ENCODE measurements around the gene NFIC.

NFIC gene

DNA sequence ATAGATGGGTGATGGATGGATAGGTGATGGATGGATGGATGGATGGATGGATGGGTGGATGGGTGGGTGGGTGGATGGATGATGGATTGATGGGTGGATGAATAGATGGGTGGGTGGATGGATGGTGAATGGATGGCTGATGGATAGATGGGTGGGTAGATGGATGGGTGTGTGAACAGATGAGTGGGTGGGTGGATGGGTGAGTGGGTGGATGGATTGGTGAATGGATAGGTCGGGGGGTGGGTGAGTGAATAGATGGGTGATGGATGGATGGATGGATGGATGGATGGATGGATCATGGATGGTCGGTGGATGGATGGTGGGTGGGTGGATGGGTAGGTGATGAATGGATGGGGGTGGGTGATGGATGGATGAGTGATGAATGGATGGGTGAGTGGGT, 110.4 kb downstream of the NFIC start:
- Mint-ChIP-seq H3K36me3 (no peaks in the 10 kb centered on the region), H3K27me3 (no peaks in the 10 kb centered on the region), H3K4me3 (no peak overlapping the region), H3K4me1 (peaks cover 25% of the 10 kb centered on the region), H3K27ac (no peak overlapping the region), H3K9me3 (peaks cover 5% of the 10 kb centered on the region)
- no peak for ATAC-seq

- H3K9me3 Mint-ChIP-seq, result peaks cover 5% of the 10 kb centered on the region
- no peak for ATAC-seq
- no peaks in the 10 kb centered on the region for H3K36me3 Mint-ChIP-seq
- no peaks in the 10 kb centered on the region for H3K27me3 Mint-ChIP-seq
- no peak overlapping the region for H3K27ac Mint-ChIP-seq
- H3K4me3 Mint-ChIP-seq, result no peak overlapping the region
- peaks cover 25% of the 10 kb centered on the region for H3K4me1 Mint-ChIP-seq
These were observed 111.1 kb downstream of the NFIC start for GRCh38 chr19:3477506-3477905.

DNA sequence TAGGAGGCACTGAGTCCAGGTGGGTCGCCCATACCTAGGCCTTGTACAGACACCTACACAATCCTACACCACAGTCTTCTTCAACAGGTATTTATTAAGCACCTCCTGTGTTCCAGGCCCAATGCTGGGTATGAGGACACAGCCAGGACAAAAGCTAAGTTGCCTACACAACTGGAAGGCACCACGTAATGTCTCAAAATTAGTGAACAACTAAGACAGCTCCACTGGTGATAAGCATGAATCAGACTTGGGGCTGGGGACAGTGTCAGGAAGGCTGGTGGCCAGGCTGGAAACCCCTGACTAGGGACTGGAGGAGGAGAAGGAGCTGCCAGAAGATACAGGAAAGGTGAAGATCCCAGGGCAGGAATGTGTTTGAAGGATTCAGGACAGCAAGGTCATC, 111.6 kb downstream of the NFIC start:
- H3K4me3 Mint-ChIP-seq, result no peak overlapping the region
- no peaks in the 10 kb centered on the region for H3K27me3 Mint-ChIP-seq
- H3K36me3 Mint-ChIP-seq, result no peaks in the 10 kb centered on the region
- H3K9me3 Mint-ChIP-seq, result peaks cover 5% of the 10 kb centered on the region
- no peak for ATAC-seq
- H3K27ac Mint-ChIP-seq, result no peak overlapping the region
- H3K4me1 Mint-ChIP-seq, result peaks cover 25% of the 10 kb centered on the region

GRCh38 chr19:3478409-3479176, 112.2 kb downstream of the NFIC start:
- peaks cover 25% of the 10 kb centered on the region for H3K4me1 Mint-ChIP-seq
- H3K36me3 Mint-ChIP-seq, result no peaks in the 10 kb centered on the region
- peak overlapping the region; percentile 60 for H3K4me3 Mint-ChIP-seq
- ATAC-seq, result no peak
- H3K27ac Mint-ChIP-seq, result no peak overlapping the region
- peaks cover 5% of the 10 kb centered on the region for H3K9me3 Mint-ChIP-seq
- H3K27me3 Mint-ChIP-seq, result peaks cover 2% of the 10 kb centered on the region

DNA sequence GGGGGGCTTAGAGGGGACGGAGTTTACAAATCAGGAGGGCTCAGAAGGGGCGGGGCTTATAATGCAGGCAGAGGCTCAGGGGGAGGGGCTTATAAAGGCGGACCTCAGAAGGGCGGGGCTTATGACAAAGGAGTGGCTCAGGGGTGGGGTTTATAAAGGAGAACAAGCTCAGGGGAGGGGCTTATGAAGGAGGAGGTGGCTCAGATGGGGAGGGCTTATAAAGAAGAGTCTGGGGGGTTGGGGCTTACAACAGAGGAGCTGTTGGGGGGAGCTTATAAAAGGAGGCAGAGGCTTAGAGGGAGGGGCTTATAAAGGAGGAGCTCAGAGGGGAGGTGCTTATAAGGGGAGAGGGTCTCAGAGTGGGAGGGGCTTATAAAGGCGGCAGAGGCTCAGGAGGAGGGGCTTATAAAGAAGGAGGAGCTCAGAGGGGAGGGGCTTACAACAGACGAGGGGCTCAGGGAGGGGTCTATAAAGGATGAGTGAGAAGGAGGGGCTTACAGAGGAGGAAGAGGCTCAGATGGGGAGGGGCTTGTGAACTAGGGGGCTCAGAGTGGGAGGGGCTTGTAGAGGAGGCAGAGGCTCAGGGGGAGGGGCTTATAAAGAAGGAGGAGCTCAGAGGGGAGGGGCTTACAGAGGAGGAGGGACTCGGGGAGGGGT, 112.9 kb downstream of the NFIC start:
- no peak overlapping the region for H3K4me3 Mint-ChIP-seq
- H3K27me3 Mint-ChIP-seq, result peaks cover 9% of the 10 kb centered on the region
- peaks cover 25% of the 10 kb centered on the region for H3K4me1 Mint-ChIP-seq
- no peak overlapping the region for H3K27ac Mint-ChIP-seq
- no peak for ATAC-seq
- H3K9me3 Mint-ChIP-seq, result peaks cover 5% of the 10 kb centered on the region
- H3K36me3 Mint-ChIP-seq, result no peaks in the 10 kb centered on the region

DNA sequence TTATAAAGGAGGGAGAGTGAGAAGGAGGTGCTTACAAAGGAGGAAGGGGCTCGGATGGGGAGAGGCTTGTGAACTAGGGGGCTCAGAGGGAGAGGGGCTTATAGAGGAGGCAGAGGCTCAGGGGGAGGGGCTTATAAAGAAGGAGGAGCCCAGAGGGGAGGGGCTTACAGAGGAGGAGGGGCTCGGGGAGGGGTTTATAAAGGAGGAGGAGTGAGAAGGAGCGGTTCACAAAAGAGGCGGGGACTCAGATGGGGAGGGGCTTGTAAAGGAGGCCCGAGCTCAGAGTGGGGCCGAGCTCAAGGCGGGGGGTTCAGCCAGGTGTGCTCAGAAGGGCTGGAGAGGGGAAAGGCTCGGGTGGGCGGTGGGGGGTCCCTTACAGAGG, 113.4 kb downstream of the NFIC start:
- peaks cover 5% of the 10 kb centered on the region for H3K9me3 Mint-ChIP-seq
- H3K4me3 Mint-ChIP-seq, result no peak overlapping the region
- peaks cover 25% of the 10 kb centered on the region for H3K4me1 Mint-ChIP-seq
- ATAC-seq, result no peak
- peaks cover 15% of the 10 kb centered on the region for H3K27me3 Mint-ChIP-seq
- no peaks in the 10 kb centered on the region for H3K36me3 Mint-ChIP-seq
- no peak overlapping the region for H3K27ac Mint-ChIP-seq

DNA sequence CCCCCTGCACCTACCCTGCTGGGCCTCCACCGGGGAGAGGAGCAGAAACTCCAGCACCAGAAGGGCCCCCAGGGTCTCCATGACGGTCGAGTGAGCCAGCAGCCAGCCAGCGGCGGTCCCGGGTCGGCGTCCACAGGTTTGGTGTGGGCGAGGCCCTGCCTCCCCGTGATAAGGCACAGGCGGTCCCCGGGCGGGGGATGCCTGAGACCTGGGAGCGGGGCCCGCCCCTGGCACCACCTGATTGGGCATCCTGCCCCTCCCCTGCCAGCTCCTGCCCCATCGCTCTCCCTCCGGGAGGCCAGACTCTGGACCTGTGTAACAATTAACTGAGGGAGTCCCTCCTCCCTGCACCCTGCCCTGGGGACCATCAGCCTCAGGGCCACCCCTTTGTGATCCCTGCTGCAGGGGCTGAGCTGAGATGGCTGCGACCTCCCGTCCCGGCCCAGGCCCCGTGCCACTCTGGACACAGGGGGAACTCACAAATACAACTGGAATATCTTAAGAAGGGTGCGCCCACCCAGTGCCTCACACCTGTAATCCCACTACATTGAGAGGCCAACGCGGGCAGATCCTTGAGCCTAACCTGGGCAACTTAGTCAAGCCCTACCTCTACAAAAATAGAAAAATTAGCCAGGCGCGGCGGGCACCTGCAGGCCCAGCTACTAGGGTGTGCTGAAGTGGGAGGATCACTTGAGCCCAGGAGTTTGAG, 114.2 kb downstream of the NFIC start, which contains the start of gene SMIM24:
TSS of gene SMIM24 (minus strand) at position 143 of the 709 bp plus-strand sequence. CDS start at position 81, 62 bp downstream.
- H3K27me3 Mint-ChIP-seq, result peaks cover 22% of the 10 kb centered on the region
- H3K27ac Mint-ChIP-seq, result no peak within 1 kb of the TSS
- no peak within 1 kb of the TSS for H3K4me3 Mint-ChIP-seq
- peak; percentile 14 for ATAC-seq
- peaks cover 25% of the 10 kb centered on the region for H3K4me1 Mint-ChIP-seq
- H3K36me3 Mint-ChIP-seq, result no peaks in the 10 kb centered on the region
- H3K9me3 Mint-ChIP-seq, result peaks cover 5% of the 10 kb centered on the region

GRCh38 chr19:3481241-3482090, 115.1 kb downstream of the NFIC start:
- H3K4me3 Mint-ChIP-seq, result no peak overlapping the region
- H3K36me3 Mint-ChIP-seq, result no peaks in the 10 kb centered on the region
- ATAC-seq, result no peak
- H3K27me3 Mint-ChIP-seq, result peaks cover 24% of the 10 kb centered on the region
- peaks cover 25% of the 10 kb centered on the region for H3K4me1 Mint-ChIP-seq
- peaks cover 5% of the 10 kb centered on the region for H3K9me3 Mint-ChIP-seq
- no peak overlapping the region for H3K27ac Mint-ChIP-seq

DNA sequence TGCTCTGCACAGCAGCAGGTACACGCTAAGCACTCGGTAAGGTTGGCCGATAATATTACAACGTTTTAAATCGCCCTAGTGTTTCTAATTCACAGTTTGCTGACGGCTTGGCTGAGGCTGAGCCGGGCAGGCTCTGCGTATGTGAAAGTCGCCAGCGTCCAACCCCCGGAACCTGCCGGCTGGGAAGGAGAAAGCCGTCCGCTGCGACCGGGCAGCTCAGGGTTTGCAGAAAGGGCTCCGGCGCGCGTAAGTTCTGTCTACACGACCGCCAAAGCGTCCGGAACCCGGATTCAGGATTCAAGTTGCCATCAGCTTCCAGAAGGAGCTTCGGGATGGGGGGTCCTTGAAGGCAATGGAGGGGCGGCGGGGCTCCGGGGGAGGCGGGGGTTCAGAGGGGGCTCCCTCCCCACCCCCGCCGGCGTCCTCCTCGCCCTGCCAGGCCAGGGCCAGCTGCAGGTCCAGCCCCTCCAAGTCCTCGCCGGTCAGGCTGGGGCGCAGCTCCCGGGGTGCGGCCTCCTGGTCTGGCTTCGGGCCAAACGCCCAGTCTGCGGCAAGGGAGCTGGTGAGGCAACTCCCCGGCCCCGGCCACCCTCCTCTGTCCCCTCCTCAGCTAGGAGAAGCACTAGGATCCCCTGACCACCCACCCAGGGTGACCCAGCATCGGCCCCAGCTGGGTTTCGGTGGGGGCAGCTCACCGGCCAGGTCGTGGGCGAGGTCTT, 116.3 kb downstream of the NFIC start:
- H3K4me3 Mint-ChIP-seq, result no peak overlapping the region
- peaks cover 24% of the 10 kb centered on the region for H3K27me3 Mint-ChIP-seq
- H3K4me1 Mint-ChIP-seq, result peaks cover 24% of the 10 kb centered on the region
- no peak overlapping the region for H3K27ac Mint-ChIP-seq
- H3K36me3 Mint-ChIP-seq, result peaks cover 6% of the 10 kb centered on the region
- H3K9me3 Mint-ChIP-seq, result peaks cover 5% of the 10 kb centered on the region
- ATAC-seq, result no peak

DNA sequence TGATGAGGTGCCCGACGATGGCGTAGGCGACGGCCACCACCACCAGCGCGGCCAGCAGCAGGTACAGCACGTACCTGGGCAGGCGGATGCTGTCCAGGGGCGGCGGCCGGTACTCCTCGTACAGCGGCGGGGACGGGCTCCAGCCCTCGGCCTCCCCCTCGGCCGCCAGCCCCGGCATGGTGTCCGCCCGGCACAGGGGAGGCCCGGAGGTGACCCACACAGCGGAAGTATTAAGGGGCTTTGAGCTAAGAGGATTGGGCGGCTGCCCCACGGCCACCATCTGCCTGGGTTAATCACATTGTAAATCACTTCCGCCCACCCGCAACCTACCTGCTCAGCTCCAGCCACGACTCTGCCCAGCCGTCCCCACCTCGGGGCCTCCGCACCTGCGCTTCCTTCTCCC, 116.8 kb downstream of the NFIC start, which contains the start of gene SMIM44:
TSS of gene SMIM44 (minus strand) at position 216 of the 403 bp plus-strand sequence. CDS start at position 178, 38 bp downstream.
- no peak for ATAC-seq
- no peak within 1 kb of the TSS for H3K4me3 Mint-ChIP-seq
- no peak within 1 kb of the TSS for H3K27ac Mint-ChIP-seq
- peaks cover 11% of the 10 kb centered on the region for H3K36me3 Mint-ChIP-seq
- peaks cover 24% of the 10 kb centered on the region for H3K27me3 Mint-ChIP-seq
- peaks cover 18% of the 10 kb centered on the region for H3K4me1 Mint-ChIP-seq
- peaks cover 5% of the 10 kb centered on the region for H3K9me3 Mint-ChIP-seq

GRCh38 chr19:3491396-3492119, 125.2 kb downstream of the NFIC start:
- H3K4me3 Mint-ChIP-seq, result no peak overlapping the region
- ATAC-seq, result peak; percentile 43
- H3K27ac Mint-ChIP-seq, result no peak overlapping the region
- no peaks in the 10 kb centered on the region for H3K4me1 Mint-ChIP-seq
- H3K9me3 Mint-ChIP-seq, result no peaks in the 10 kb centered on the region
- H3K27me3 Mint-ChIP-seq, result no peaks in the 10 kb centered on the region
- H3K36me3 Mint-ChIP-seq, result peaks cover 61% of the 10 kb centered on the region

- H3K27me3 Mint-ChIP-seq, result no peaks in the 10 kb centered on the region
- H3K27ac Mint-ChIP-seq, result no peak overlapping the region
- peaks cover 64% of the 10 kb centered on the region for H3K36me3 Mint-ChIP-seq
These were observed 125.9 kb downstream of the NFIC start for GRCh38 chr19:3492131-3492839.

DNA sequence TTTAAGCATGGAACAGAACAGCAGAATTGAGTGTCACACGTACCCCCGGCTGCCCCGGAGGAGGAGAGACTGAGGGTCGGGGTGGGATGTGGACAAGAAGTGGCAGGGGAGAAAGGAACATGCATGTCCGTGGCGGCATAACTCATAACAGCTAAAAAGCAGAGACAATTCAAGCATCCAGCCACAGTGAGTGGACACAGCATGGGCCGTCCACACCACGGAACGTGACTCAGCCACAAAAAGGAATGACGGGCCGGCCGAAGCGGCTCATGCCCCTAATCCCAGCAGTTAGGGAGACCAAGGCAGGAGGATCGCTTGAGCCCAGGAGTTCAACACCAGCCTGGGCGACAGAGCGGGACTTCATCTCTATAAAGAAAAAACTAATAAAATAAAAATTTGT, 126.5 kb downstream of the NFIC start:
- H3K4me3 Mint-ChIP-seq, result no peak overlapping the region
- H3K27ac Mint-ChIP-seq, result no peak overlapping the region
- H3K27me3 Mint-ChIP-seq, result no peaks in the 10 kb centered on the region
- peaks cover 62% of the 10 kb centered on the region for H3K36me3 Mint-ChIP-seq
- H3K4me1 Mint-ChIP-seq, result peaks cover 6% of the 10 kb centered on the region
- ATAC-seq, result no peak
- H3K9me3 Mint-ChIP-seq, result no peaks in the 10 kb centered on the region

More at GRCh38 chr19:3492131-3492839, 125.9 kb downstream of the NFIC start:
- ATAC-seq, result no peak
- no peak overlapping the region for H3K4me3 Mint-ChIP-seq
- peaks cover 5% of the 10 kb centered on the region for H3K4me1 Mint-ChIP-seq
- H3K9me3 Mint-ChIP-seq, result no peaks in the 10 kb centered on the region

Data from stimulated activated memory B cell treated with anti-CD40 and anti-IgM and Interleukin-4, amounts not matched to agents 10 μg/mL and 1 μg/mL and 100 μg/mL, for 72 hours (primary cell).